H9 (cell line): ENCODE measurements around the gene CISD2. TPM values are rescaled to one million over a fixed set of nuclear protein-coding genes. Genes with fewer than 3 reads are reported as not detected.

ENCODE experiments used
- DNase-seq: peaks from one replicate; pipeline ENCODE4 v3.0.0-alpha.2; 2017
- H2AFZ ChIP-seq: one replicate; pipeline ENCODE4 v1.6.1; 2013; ENCODE audit warnings: mild to moderate bottlenecking, low read length, control low read depth, moderate library complexity
- H2AK5ac ChIP-seq: 2 replicates; pipeline ENCODE4 v1.6.1; 2013; ENCODE audit warnings: low read length, control low read depth, mixed read lengths; ENCODE audit not compliant: insufficient read length
- H2BK120ac ChIP-seq: one replicate; pipeline ENCODE4 v1.6.1; 2013; ENCODE audit warnings: low read depth, mild to moderate bottlenecking, low read length, control low read depth, inconsistent platforms; ENCODE audit not compliant: poor library complexity, severe bottlenecking
- H2BK12ac ChIP-seq: 2 replicates; pipeline ENCODE4 v1.6.1; 2013; ENCODE audit warnings: low read length, control low read depth, mixed read lengths, low read depth; ENCODE audit not compliant: insufficient read length
- H2BK15ac ChIP-seq: 2 replicates; pipeline ENCODE4 v1.6.1; 2013; ENCODE audit warnings: low read depth, low read length, control low read depth
- H2BK20ac ChIP-seq: one replicate; pipeline ENCODE4 v1.6.1; 2013; ENCODE audit warnings: low read depth, mild to moderate bottlenecking, low read length, control low read depth, inconsistent platforms; ENCODE audit not compliant: poor library complexity, severe bottlenecking
- H2BK5ac ChIP-seq: 2 replicates; pipeline ENCODE4 v1.6.1; 2013; ENCODE audit warnings: low read length, control low read depth, mixed read lengths; ENCODE audit not compliant: insufficient read length
- H3K14ac ChIP-seq: 2 replicates; pipeline ENCODE4 v1.6.1; 2013; ENCODE audit warnings: low read length, control low read depth; ENCODE audit not compliant: insufficient read depth
- H3K18ac ChIP-seq: 2 replicates; pipeline ENCODE4 v1.6.1; 2013; ENCODE audit warnings: low read depth, mild to moderate bottlenecking, mixed read lengths, low read length, control low read depth; ENCODE audit not compliant: insufficient read length
- H3K23ac ChIP-seq: 2 replicates; pipeline ENCODE4 v1.6.1; 2013; ENCODE audit warnings: low read length, control low read depth, mixed read lengths, low read depth; ENCODE audit not compliant: insufficient read length
- H3K23me2 ChIP-seq: 2 replicates; pipeline ENCODE4 v1.6.1; 2013; ENCODE audit warnings: low read depth, mild to moderate bottlenecking, mixed read lengths, low read length, control low read depth; ENCODE audit not compliant: insufficient read length, poor library complexity, severe bottlenecking
- H3K27ac ChIP-seq: 2 replicates; pipeline ENCODE4 v1.5.1; 2013; ENCODE audit warnings: low read length, control low read depth, mixed read lengths, low read depth; ENCODE audit not compliant: insufficient read length
- H3K27me3 ChIP-seq: 2 replicates; pipeline ENCODE4 v1.6.1; 2013; ENCODE audit warnings: low read length, control low read depth, inconsistent platforms; ENCODE audit not compliant: insufficient read depth
- H3K4ac ChIP-seq: 2 replicates; pipeline ENCODE4 v1.6.1; 2013; ENCODE audit warnings: low read depth, mild to moderate bottlenecking, control low read depth, inconsistent platforms, low read length, moderate library complexity
- H3K4me1 ChIP-seq: 2 replicates; pipeline ENCODE4 v1.6.1; 2013; ENCODE audit warnings: low read length, control low read depth, inconsistent platforms; ENCODE audit not compliant: insufficient read depth
- H3K4me2 ChIP-seq: 2 replicates; pipeline ENCODE4 v1.6.1; 2013; ENCODE audit warnings: low read length, control low read depth, mixed read lengths; ENCODE audit not compliant: insufficient read length, insufficient read depth
- H3K56ac ChIP-seq: 2 replicates; pipeline ENCODE4 v1.6.1; 2013; ENCODE audit warnings: low read depth, mild to moderate bottlenecking, mixed read lengths, low read length, control low read depth; ENCODE audit not compliant: insufficient read length
- H3K79me1 ChIP-seq: 2 replicates; pipeline ENCODE4 v1.6.1; 2013; ENCODE audit warnings: low read depth, mild to moderate bottlenecking, moderate library complexity, low read length, control low read depth, inconsistent platforms; ENCODE audit not compliant: insufficient read depth, poor library complexity, severe bottlenecking
- H3K79me2 ChIP-seq: 2 replicates; pipeline ENCODE4 v1.6.1; 2013; ENCODE audit warnings: low read length, control low read depth, inconsistent platforms; ENCODE audit not compliant: insufficient read depth
- H3K9ac ChIP-seq: 2 replicates; pipeline ENCODE4 v1.6.1; 2013; ENCODE audit warnings: low read length, control low read depth, mixed read lengths; ENCODE audit not compliant: insufficient read length; ENCODE audit errors: extremely low read depth
- H3K9me3 ChIP-seq: one replicate; pipeline ENCODE4 v1.6.1; 2013; ENCODE audit warnings: low read depth, low read length, inconsistent platforms; ENCODE audit not compliant: control insufficient read depth
- H3T11ph ChIP-seq: one replicate; pipeline ENCODE4 v1.6.1; 2013; ENCODE audit warnings: mild to moderate bottlenecking, low read length, control low read depth, inconsistent platforms
- H4K20me1 ChIP-seq: one replicate; pipeline ENCODE4 v1.6.1; 2013; ENCODE audit not compliant: control insufficient read depth, insufficient read length, insufficient read depth
- H4K5ac ChIP-seq: 2 replicates; pipeline ENCODE4 v1.6.1; 2013; ENCODE audit warnings: low read depth, mild to moderate bottlenecking, mixed read lengths, low read length, control low read depth; ENCODE audit not compliant: insufficient read length
- H4K8ac ChIP-seq: replicated peaks from 2 replicates; pipeline ENCODE4 v1.6.1; 2013; ENCODE audit warnings: low read length, control low read depth, mixed read lengths, low read depth; ENCODE audit not compliant: insufficient read length
- H4K91ac ChIP-seq: 2 replicates; pipeline ENCODE4 v1.6.1; 2013; ENCODE audit warnings: low read depth, mild to moderate bottlenecking, moderate library complexity, mixed read lengths, low read length, control low read depth; ENCODE audit not compliant: insufficient read length
- H3K27ac Mint-ChIP-seq, 3 experiments: 2 replicates in 2 of 3; 3 replicates in 1 of 3; pipeline ENCODE4 v1.8.0; 2020 to 2021; ENCODE audit warnings: mixed read lengths in 3 of 3, mild to moderate bottlenecking in 1 of 3, moderate library complexity in 1 of 3
- H3K27me3 Mint-ChIP-seq: 2 replicates; pipeline ENCODE4 v1.8.0; 2021; ENCODE audit warnings: low read depth, mild to moderate bottlenecking, moderate library complexity, mixed read lengths
- H3K36me3 Mint-ChIP-seq, 3 experiments: 2 replicates in 2 of 3; 3 replicates in 1 of 3; pipeline ENCODE4 v1.8.0; 2020 to 2021; ENCODE audit warnings: low read depth in 3 of 3, mixed read lengths in 3 of 3; ENCODE audit not compliant: insufficient read depth in 1 of 3
- H3K4me1 Mint-ChIP-seq, 2 experiments: 2 replicates each; pipeline ENCODE4 v1.8.0; 2020; ENCODE audit warnings: mixed read lengths in 2 of 2
- H3K4me3 Mint-ChIP-seq, 2 experiments: 2 replicates in 1 of 2; 3 replicates in 1 of 2; pipeline ENCODE4 v1.8.0; 2020 to 2021; ENCODE audit warnings: mild to moderate bottlenecking in 2 of 2, mixed read lengths in 2 of 2, moderate library complexity in 1 of 2
- H3K9me3 Mint-ChIP-seq, 2 experiments: 2 replicates in 1 of 2; 3 replicates in 1 of 2; pipeline ENCODE4 v1.8.0; 2020; ENCODE audit warnings: mild to moderate bottlenecking in 2 of 2, mixed read lengths in 2 of 2, moderate library complexity in 1 of 2
- total RNA-seq: library from RNA; stranded (reverse); gene quantifications from 2 replicates; pipeline ENCODE4 v1.2.1, GENCODE V29; 2021
- TF ChIP-seq, protein P1 (sequence below): fragments of 200-600 bp; sonication (generic); conservative IDR thresholded peaks from 3 replicates; pipeline ENCODE4 v1.8.0; 2021; ENCODE audit warnings: antibody characterized with exemption, mild to moderate bottlenecking

CISD2 gene
- total RNA-seq, 1 experiment from 2014 or later = 45.6 TPM

DNA sequence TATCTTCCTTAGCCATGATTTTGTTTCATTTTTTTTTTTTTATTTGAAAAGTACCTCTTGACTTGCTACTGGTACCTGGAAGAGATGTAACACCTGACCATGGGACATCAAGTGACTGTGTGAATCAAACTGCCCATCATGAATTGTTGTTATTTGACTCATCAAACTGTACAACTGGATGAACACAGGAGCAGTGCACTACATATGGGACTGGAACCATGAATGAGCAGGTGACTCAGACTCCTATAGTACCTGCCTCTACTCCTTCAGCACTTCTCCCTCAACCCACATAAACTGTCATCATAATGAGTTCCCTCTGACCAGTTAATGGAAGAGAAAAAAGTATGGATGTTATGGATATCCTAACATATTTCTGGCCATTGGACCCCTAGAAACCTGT lies 25.5 kb upstream of the CISD2 start:
- TF ChIP-seq, protein P1, sequence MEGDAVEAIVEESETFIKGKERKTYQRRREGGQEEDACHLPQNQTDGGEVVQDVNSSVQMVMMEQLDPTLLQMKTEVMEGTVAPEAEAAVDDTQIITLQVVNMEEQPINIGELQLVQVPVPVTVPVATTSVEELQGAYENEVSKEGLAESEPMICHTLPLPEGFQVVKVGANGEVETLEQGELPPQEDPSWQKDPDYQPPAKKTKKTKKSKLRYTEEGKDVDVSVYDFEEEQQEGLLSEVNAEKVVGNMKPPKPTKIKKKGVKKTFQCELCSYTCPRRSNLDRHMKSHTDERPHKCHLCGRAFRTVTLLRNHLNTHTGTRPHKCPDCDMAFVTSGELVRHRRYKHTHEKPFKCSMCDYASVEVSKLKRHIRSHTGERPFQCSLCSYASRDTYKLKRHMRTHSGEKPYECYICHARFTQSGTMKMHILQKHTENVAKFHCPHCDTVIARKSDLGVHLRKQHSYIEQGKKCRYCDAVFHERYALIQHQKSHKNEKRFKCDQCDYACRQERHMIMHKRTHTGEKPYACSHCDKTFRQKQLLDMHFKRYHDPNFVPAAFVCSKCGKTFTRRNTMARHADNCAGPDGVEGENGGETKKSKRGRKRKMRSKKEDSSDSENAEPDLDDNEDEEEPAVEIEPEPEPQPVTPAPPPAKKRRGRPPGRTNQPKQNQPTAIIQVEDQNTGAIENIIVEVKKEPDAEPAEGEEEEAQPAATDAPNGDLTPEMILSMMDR = no peak
- H4K20me1 ChIP-seq = no peaks in the 10 kb centered on the region

More for the DNA sequence above, 25.5 kb upstream of the CISD2 start:
- H3K23ac ChIP-seq = no peak overlapping the region
- H3K27ac ChIP-seq = no peak overlapping the region
- H4K5ac ChIP-seq = no peak overlapping the region
- H3K79me1 ChIP-seq = no peaks in the 10 kb centered on the region
- H3K23me2 ChIP-seq = no peaks in the 10 kb centered on the region
- no peak overlapping the region for H2AK5ac ChIP-seq
- H3K18ac ChIP-seq = no peak overlapping the region
- H2BK5ac ChIP-seq = no peak overlapping the region
- H3K79me2 ChIP-seq = no peaks in the 10 kb centered on the region
- Mint-ChIP-seq H3K4me1 (no peaks in the 10 kb centered on the region; a peak in 1 of 4 replicates), H3K27me3 (no peaks in the 10 kb centered on the region), H3K9me3 (no peaks in the 10 kb centered on the region), H3K27ac (no peak overlapping the region), H3K4me3 (no peak overlapping the region), H3K36me3 (peaks cover 0 to 4% (median 4%) of the 10 kb centered on the region in 3 experiments; a peak in 3 of 7 replicates)
- no peak overlapping the region for H4K8ac ChIP-seq
- no peaks in the 10 kb centered on the region for H3K27me3 ChIP-seq
- H3K14ac ChIP-seq = no peak overlapping the region
- no peak overlapping the region for H3K4ac ChIP-seq
- H2AFZ ChIP-seq = no peak overlapping the region
- no peaks in the 10 kb centered on the region for H3K4me1 ChIP-seq
- DNase-seq = no peak
- no peak overlapping the region for H2BK20ac ChIP-seq
- no peak overlapping the region for H3K4me2 ChIP-seq
- no peak overlapping the region for H3T11ph ChIP-seq
- H2BK120ac ChIP-seq = no peak overlapping the region
- no peak overlapping the region for H3K56ac ChIP-seq
- no peaks in the 10 kb centered on the region for H3K9me3 ChIP-seq
- no peak overlapping the region for H4K91ac ChIP-seq
- no peak overlapping the region for H3K9ac ChIP-seq
- no peak overlapping the region for H2BK15ac ChIP-seq
- no peak overlapping the region for H2BK12ac ChIP-seq
